Epidermal melanocyte (primary cell): ENCODE measurements around the gene PLOD1.
"Not testable (repeated sequence)": the region's sequence is repeated elsewhere in the genome, so short reads cannot be mapped to it uniquely, and the experiment has no call there.

ENCODE experiments used
- DNase-seq: peaks from one replicate; pipeline ENCODE4 v3.0.0; 2011; ENCODE audit warnings: low spot score; ENCODE audit not compliant: insufficient read length

The PLOD1 gene

GRCh38 chr1:11938722-11939526, 4.4 kb downstream of the PLOD1 start:
- DNase-seq, result no peak

GRCh38 chr1:11939794-11940193, 5.3 kb downstream of the PLOD1 start:
- not testable (repeated sequence) for DNase-seq

- peak; percentile 92 for DNase-seq
Observed at GRCh38 chr1:11940260-11940921, 5.9 kb downstream of the PLOD1 start.

GRCh38 chr1:11942280-11942679, 7.8 kb downstream of the PLOD1 start:
- DNase-seq, result no peak

GRCh38 chr1:11943619-11944018, 9.1 kb downstream of the PLOD1 start:
- DNase-seq, result no peak

GRCh38 chr1:11944358-11944931, 9.9 kb downstream of the PLOD1 start:
- DNase-seq, result no peak

GRCh38 chr1:11946647-11947046, 12.1 kb downstream of the PLOD1 start:
- DNase-seq, result no peak

GRCh38 chr1:11948822-11949458, 14.4 kb downstream of the PLOD1 start:
- no peak for DNase-seq

- no peak for DNase-seq
Observed at GRCh38 chr1:11951901-11952300, 17.4 kb downstream of the PLOD1 start.

GRCh38 chr1:11952455-11953109, 18.1 kb downstream of the PLOD1 start:
- no peak for DNase-seq

GRCh38 chr1:11955221-11955620, 20.7 kb downstream of the PLOD1 start:
- no peak for DNase-seq

GRCh38 chr1:11957398-11957797, 22.9 kb downstream of the PLOD1 start:
- no peak for DNase-seq

GRCh38 chr1:11957897-11958296, 23.4 kb downstream of the PLOD1 start:
- no peak for DNase-seq

- no peak for DNase-seq
Observed at GRCh38 chr1:11960276-11960675, 25.8 kb downstream of the PLOD1 start.

GRCh38 chr1:11960715-11961114, 26.2 kb downstream of the PLOD1 start:
- no peak for DNase-seq

GRCh38 chr1:11961230-11961629, 26.7 kb downstream of the PLOD1 start:
- no peak for DNase-seq

- DNase-seq, result no peak
Observed at GRCh38 chr1:11963622-11964021, 29.1 kb downstream of the PLOD1 start.

- DNase-seq, result no peak
Observed at GRCh38 chr1:11964656-11965055, 30.1 kb downstream of the PLOD1 start.

- no peak for DNase-seq
Observed at GRCh38 chr1:11967028-11967547, 32.6 kb downstream of the PLOD1 start.

GRCh38 chr1:11970441-11971185, 36.1 kb downstream of the PLOD1 start:
- no peak for DNase-seq

- DNase-seq, result peak; percentile 58
Observed at GRCh38 chr1:11977625-11978024, 43.1 kb downstream of the PLOD1 start.
